ENCODE data around the gene QARS1. TPM values are rescaled to one million over a fixed set of nuclear protein-coding genes. Genes with fewer than 3 reads are reported as not detected.

The QARS1 gene
- total RNA-seq, 2 experiments from 2014 or later = 310 to 355 TPM

DNA sequence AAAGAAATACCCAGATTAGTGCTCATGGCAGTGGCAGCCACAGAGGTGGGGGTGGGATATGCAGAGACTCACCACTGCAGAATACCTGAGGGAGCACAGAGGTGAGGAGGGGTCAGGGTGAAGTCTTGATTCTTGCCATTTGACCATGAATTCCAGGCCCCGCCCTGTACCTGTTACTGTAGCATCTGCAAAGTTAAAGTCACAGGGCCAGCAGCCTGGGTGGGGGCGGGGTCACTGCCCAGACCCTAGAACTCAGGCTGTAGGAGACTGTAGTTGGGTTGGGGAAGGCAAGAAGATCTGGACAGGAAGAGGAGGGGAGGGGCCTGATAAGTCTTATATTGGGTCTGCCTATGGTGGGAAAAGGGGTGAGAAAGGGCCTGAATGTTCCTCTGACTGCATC lies 47.1 kb upstream of the QARS1 start:
- H3K9me3 ChIP-seq (ENCODE audit: low read length) = no peaks in the 10 kb centered on the region
- H3K4me3 ChIP-seq (ENCODE audit: low read depth, low read length, poor library complexity, severe bottlenecking) = no peak overlapping the region
- no TSS peak for BruUV-seq (replicated peaks)
- no peak for DNase-seq (ENCODE audit: low spot score)
- CTCF ChIA-PET (ENCODE audit: unreplicated experiment) = no interaction called here
- no peak overlapping the region for H2AFZ ChIP-seq (ENCODE audit: low read length)
- no peaks in the 10 kb centered on the region for H3K4me1 ChIP-seq (ENCODE audit: insufficient read depth, low read length, poor library complexity, severe bottlenecking)
- no peaks in the 10 kb centered on the region for H3K36me3 ChIP-seq (ENCODE audit: insufficient read depth, low read length)
- no peaks in the 10 kb centered on the region for H3K79me2 ChIP-seq (ENCODE audit: insufficient read depth, low read depth, low read length)
- intact Hi-C loops (cut with micrococcal nuclease; ENCODE audit: unreplicated experiment) = no loop called here
- H3K27ac ChIP-seq (ENCODE audit: low read depth, low read length, poor library complexity, severe bottlenecking) = no peak overlapping the region
- H3K4me2 ChIP-seq (ENCODE audit: low read length) = no peak overlapping the region
- H3K9me2 ChIP-seq (ENCODE audit: insufficient read depth, low read length) = no peaks in the 10 kb centered on the region
- no peak for TF ChIP-seq EZH2phosphoT487 (IDR thresholded peaks at IDR 0.05; ENCODE audit: borderline replicate concordance, low read depth, low read length)
- TF ChIP-seq, protein P1, sequence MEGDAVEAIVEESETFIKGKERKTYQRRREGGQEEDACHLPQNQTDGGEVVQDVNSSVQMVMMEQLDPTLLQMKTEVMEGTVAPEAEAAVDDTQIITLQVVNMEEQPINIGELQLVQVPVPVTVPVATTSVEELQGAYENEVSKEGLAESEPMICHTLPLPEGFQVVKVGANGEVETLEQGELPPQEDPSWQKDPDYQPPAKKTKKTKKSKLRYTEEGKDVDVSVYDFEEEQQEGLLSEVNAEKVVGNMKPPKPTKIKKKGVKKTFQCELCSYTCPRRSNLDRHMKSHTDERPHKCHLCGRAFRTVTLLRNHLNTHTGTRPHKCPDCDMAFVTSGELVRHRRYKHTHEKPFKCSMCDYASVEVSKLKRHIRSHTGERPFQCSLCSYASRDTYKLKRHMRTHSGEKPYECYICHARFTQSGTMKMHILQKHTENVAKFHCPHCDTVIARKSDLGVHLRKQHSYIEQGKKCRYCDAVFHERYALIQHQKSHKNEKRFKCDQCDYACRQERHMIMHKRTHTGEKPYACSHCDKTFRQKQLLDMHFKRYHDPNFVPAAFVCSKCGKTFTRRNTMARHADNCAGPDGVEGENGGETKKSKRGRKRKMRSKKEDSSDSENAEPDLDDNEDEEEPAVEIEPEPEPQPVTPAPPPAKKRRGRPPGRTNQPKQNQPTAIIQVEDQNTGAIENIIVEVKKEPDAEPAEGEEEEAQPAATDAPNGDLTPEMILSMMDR (conservative IDR thresholded peaks at IDR 0.05; ENCODE audit: low read length) = no peak
- H4K20me1 ChIP-seq (ENCODE audit: insufficient read depth, low read length) = no peaks in the 10 kb centered on the region
- POLR2A ChIA-PET = no interaction called here

DNA sequence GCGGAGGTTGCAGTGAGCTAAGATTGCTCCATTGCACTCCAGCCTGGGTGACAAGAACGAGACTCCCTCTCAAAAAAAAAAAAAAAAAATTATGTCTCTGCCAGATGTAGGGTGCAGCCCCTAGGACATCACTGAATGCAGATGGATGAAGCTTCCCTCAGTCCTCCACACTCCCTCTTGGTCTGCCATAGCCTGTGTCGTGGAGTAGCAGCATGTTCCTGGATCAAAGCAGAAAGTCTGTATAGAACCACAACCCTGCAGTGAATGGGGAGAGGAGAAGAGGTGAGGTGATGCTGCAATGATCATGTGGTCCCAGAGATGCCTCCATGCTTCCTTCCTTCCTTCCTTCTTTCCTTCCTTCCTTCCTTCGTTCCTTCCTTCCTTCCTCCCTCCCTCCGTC lies 43.6 kb upstream of the QARS1 start:
- POLR2A ChIA-PET = interaction anchor here (0.7 kb wide), 1 partner anchor 150 kb away, joined by 3 read pairs; no protein-coding TSS in a partner anchor
- H3K4me2 ChIP-seq (ENCODE audit: low read length) = no peak overlapping the region
- H3K4me3 ChIP-seq (ENCODE audit: low read depth, low read length, poor library complexity, severe bottlenecking) = no peak overlapping the region
- H3K9me2 ChIP-seq (ENCODE audit: insufficient read depth, low read length) = no peaks in the 10 kb centered on the region
- no peaks in the 10 kb centered on the region for H3K79me2 ChIP-seq (ENCODE audit: insufficient read depth, low read depth, low read length)
- H3K27ac ChIP-seq (ENCODE audit: low read depth, low read length, poor library complexity, severe bottlenecking) = no peak overlapping the region
- intact Hi-C loops (cut with micrococcal nuclease; ENCODE audit: unreplicated experiment) = no loop called here
- BruUV-seq (replicated peaks) = no TSS peak
- CTCF ChIA-PET (ENCODE audit: unreplicated experiment) = interaction anchor here (0.6 kb wide), 1 partner anchor 10 kb away, joined by 3 read pairs; no protein-coding TSS in a partner anchor
- no peaks in the 10 kb centered on the region for H3K36me3 ChIP-seq (ENCODE audit: insufficient read depth, low read length)
- DNase-seq (ENCODE audit: low spot score) = no peak
- TF ChIP-seq, protein P1 (conservative IDR thresholded peaks at IDR 0.05; ENCODE audit: low read length) = no peak
- TF ChIP-seq EZH2phosphoT487 (IDR thresholded peaks at IDR 0.05; ENCODE audit: borderline replicate concordance, low read depth, low read length) = no peak
- H3K9me3 ChIP-seq (ENCODE audit: low read length) = no peaks in the 10 kb centered on the region
- no peaks in the 10 kb centered on the region for H4K20me1 ChIP-seq (ENCODE audit: insufficient read depth, low read length)
- H3K4me1 ChIP-seq (ENCODE audit: insufficient read depth, low read length, poor library complexity, severe bottlenecking) = no peaks in the 10 kb centered on the region
- no peak overlapping the region for H2AFZ ChIP-seq (ENCODE audit: low read length)

DNA sequence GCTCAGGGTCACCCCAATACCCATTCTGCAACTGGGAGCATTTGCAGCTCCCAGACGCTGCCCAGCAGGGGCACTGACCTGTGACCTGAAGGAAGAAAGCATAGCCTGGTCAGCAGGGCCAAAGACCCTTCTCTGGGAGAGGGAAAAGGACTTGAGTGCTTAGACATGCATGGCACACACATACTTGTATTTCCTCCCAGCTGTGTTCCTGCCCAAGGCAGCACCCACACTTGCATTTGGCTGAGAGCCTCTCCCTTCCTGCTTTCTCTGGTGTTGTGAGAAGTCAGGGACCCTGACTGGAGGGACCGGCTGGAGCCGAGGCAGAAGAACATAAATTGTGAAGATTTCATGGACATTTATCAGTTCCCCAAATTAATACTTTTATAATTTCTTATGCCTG lies 35.5 kb upstream of the QARS1 start:
- no peaks in the 10 kb centered on the region for H3K4me1 ChIP-seq (ENCODE audit: insufficient read depth, low read length, poor library complexity, severe bottlenecking)
- DNase-seq (ENCODE audit: low spot score) = no peak
- TF ChIP-seq, protein P1 (conservative IDR thresholded peaks at IDR 0.05; ENCODE audit: low read length) = no peak
- no peak for TF ChIP-seq EZH2phosphoT487 (IDR thresholded peaks at IDR 0.05; ENCODE audit: borderline replicate concordance, low read depth, low read length)
- H3K27ac ChIP-seq (ENCODE audit: low read depth, low read length, poor library complexity, severe bottlenecking) = no peak overlapping the region
- BruUV-seq (replicated peaks) = no TSS peak
- no peaks in the 10 kb centered on the region for H4K20me1 ChIP-seq (ENCODE audit: insufficient read depth, low read length)
- POLR2A ChIA-PET = no interaction called here
- no peak overlapping the region for H3K4me3 ChIP-seq (ENCODE audit: low read depth, low read length, poor library complexity, severe bottlenecking)
- no peak overlapping the region for H3K4me2 ChIP-seq (ENCODE audit: low read length)
- H2AFZ ChIP-seq (ENCODE audit: low read length) = no peak overlapping the region
- intact Hi-C loops (cut with micrococcal nuclease; ENCODE audit: unreplicated experiment) = no loop called here
- H3K79me2 ChIP-seq (ENCODE audit: insufficient read depth, low read depth, low read length) = no peaks in the 10 kb centered on the region
- no peaks in the 10 kb centered on the region for H3K9me2 ChIP-seq (ENCODE audit: insufficient read depth, low read length)
- no peaks in the 10 kb centered on the region for H3K36me3 ChIP-seq (ENCODE audit: insufficient read depth, low read length)
- H3K9me3 ChIP-seq (ENCODE audit: low read length) = no peaks in the 10 kb centered on the region
- CTCF ChIA-PET (ENCODE audit: unreplicated experiment) = no interaction called here

All from OCI-LY7 (cell line).